Measurements from ENCODE around the gene SLC35F1. TPM values are rescaled to one million over a fixed set of nuclear protein-coding genes. Genes with fewer than 3 reads are reported as not detected.

The SLC35F1 gene
- total and polyA plus RNA-seq, 9 of the 15 experiments (the other 6 are each of a cell fraction or from before 2014, with no cell fraction given): 0.03 to 0.06 TPM; not detected in 7

DNA sequence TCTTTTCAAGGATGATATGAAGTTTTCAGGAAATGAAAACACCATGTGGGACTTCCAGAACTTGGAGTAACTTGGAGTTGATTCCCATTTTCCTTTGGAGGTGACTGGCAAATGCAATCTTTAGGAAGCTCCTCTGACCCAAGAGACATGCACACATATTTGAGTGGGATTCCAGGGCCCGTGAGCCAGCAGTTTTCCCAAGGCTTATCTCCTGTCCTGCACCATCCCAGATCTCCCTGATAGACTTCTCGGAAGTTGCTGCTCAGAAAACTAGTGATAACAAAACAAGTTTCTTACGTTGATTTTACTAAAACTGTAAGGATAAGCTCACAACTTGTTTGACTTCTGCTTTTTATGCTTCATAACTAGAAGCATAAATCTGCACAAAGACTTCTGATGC is 25.6 kb downstream of the SLC35F1 start:
- FAIRE-seq: no peak
- in situ Hi-C loops (cut with MboI): no loop called here
- CTCF ChIA-PET (ENCODE audit: low intra/inter-chr PET ratio): no interaction called here
- Histone ChIP-seq H4K20me1 (replicated peaks; ENCODE audit: control insufficient read depth, insufficient read depth, low read length) (no peaks in the 10 kb centered on the region), H3K79me2 (ENCODE audit: control insufficient read depth, insufficient read depth, low read length) (no peaks in the 10 kb centered on the region), H3K27ac (ENCODE audit: extremely low read depth, low read depth, low read length) (no peak overlapping the region), H3K9me1 (ENCODE audit: control insufficient read depth, insufficient read depth, low read length) (no peaks in the 10 kb centered on the region), H3K27me3 (ENCODE audit: control insufficient read depth in 2 of 2, insufficient read depth in 2 of 2, low read length in 2 of 2) (no peaks in the 10 kb centered on the region), H3K4me1 (replicated peaks in 1 of 2; ENCODE audit: control insufficient read depth in 2 of 2, insufficient read depth in 2 of 2, low read length in 2 of 2) (no peaks in the 10 kb centered on the region), H3K9ac (ENCODE audit: insufficient read depth in 1 of 2, low read depth in 2 of 2, low read length in 2 of 2) (no peak overlapping the region), H2AFZ (ENCODE audit: low read depth, low read length) (no peak overlapping the region), H3K4me2 (ENCODE audit: insufficient read depth, low read length) (no peak overlapping the region), H3K4me3 (no peak overlapping the region), H3K9me3 (replicated peaks; ENCODE audit: control insufficient read depth, insufficient read depth, low read depth, low read length) (no peaks in the 10 kb centered on the region), H3K36me3 (ENCODE audit: control insufficient read depth, insufficient read depth, low read length) (no peaks in the 10 kb centered on the region)
- POLR2A ChIA-PET: no interaction called here
- intact Hi-C loops (cut with micrococcal nuclease): no loop called here
- no TSS peak for BruUV-seq (replicated peaks)
- no peak for DNase-seq (ENCODE audit: extremely low read depth in 1 of 4, low spot score in 3 of 4)
- ATAC-seq: no peak
- WGBS (ENCODE audit: insufficient coverage, low coverage, missing lambda C conversion rate): 0% methylated on average over 3 of the region's 3 CpGs
- TF ChIP-seq, protein P1, sequence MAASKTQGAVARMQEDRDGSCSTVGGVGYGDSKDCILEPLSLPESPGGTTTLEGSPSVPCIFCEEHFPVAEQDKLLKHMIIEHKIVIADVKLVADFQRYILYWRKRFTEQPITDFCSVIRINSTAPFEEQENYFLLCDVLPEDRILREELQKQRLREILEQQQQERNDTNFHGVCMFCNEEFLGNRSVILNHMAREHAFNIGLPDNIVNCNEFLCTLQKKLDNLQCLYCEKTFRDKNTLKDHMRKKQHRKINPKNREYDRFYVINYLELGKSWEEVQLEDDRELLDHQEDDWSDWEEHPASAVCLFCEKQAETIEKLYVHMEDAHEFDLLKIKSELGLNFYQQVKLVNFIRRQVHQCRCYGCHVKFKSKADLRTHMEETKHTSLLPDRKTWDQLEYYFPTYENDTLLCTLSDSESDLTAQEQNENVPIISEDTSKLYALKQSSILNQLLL (CRISPR knock-in tag; IDR thresholded peaks at IDR 0.05; ENCODE audit: borderline replicate concordance): no peak
- TF ChIP-seq ILF3 (IDR thresholded peaks at IDR 0.05; ENCODE audit: borderline replicate concordance) (no peak), NONO (IDR thresholded peaks at IDR 0.05; ENCODE audit: low read depth in 2 of 2, low read length in 1 of 2) (no peak), ZNF668 (CRISPR knock-in tag; IDR thresholded peaks at IDR 0.05) (no peak), ZFX (CRISPR knock-in tag; IDR thresholded peaks at IDR 0.05) (no peak), MYC (IDR thresholded peaks at IDR 0.05; ENCODE audit: low read depth, low read length) (no peak), MYC (CRISPR knock-in tag; IDR thresholded peaks at IDR 0.05; ENCODE audit: borderline replicate concordance, low read depth) (no peak), SAP30 (IDR thresholded peaks at IDR 0.05; ENCODE audit: borderline replicate concordance, insufficient read depth, low read depth, low read length, poor library complexity, severe bottlenecking) (no peak), BCOR (IDR thresholded peaks at IDR 0.05) (no peak), FUS (optimal IDR thresholded peaks at IDR 0.05; ENCODE audit: low read depth, low read length) (no peak)
- TF ChIP-seq, protein P2, sequence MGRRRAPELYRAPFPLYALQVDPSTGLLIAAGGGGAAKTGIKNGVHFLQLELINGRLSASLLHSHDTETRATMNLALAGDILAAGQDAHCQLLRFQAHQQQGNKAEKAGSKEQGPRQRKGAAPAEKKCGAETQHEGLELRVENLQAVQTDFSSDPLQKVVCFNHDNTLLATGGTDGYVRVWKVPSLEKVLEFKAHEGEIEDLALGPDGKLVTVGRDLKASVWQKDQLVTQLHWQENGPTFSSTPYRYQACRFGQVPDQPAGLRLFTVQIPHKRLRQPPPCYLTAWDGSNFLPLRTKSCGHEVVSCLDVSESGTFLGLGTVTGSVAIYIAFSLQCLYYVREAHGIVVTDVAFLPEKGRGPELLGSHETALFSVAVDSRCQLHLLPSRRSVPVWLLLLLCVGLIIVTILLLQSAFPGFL (CRISPR knock-in tag; IDR thresholded peaks at IDR 0.05): no peak
- TF ChIP-seq, protein P3, sequence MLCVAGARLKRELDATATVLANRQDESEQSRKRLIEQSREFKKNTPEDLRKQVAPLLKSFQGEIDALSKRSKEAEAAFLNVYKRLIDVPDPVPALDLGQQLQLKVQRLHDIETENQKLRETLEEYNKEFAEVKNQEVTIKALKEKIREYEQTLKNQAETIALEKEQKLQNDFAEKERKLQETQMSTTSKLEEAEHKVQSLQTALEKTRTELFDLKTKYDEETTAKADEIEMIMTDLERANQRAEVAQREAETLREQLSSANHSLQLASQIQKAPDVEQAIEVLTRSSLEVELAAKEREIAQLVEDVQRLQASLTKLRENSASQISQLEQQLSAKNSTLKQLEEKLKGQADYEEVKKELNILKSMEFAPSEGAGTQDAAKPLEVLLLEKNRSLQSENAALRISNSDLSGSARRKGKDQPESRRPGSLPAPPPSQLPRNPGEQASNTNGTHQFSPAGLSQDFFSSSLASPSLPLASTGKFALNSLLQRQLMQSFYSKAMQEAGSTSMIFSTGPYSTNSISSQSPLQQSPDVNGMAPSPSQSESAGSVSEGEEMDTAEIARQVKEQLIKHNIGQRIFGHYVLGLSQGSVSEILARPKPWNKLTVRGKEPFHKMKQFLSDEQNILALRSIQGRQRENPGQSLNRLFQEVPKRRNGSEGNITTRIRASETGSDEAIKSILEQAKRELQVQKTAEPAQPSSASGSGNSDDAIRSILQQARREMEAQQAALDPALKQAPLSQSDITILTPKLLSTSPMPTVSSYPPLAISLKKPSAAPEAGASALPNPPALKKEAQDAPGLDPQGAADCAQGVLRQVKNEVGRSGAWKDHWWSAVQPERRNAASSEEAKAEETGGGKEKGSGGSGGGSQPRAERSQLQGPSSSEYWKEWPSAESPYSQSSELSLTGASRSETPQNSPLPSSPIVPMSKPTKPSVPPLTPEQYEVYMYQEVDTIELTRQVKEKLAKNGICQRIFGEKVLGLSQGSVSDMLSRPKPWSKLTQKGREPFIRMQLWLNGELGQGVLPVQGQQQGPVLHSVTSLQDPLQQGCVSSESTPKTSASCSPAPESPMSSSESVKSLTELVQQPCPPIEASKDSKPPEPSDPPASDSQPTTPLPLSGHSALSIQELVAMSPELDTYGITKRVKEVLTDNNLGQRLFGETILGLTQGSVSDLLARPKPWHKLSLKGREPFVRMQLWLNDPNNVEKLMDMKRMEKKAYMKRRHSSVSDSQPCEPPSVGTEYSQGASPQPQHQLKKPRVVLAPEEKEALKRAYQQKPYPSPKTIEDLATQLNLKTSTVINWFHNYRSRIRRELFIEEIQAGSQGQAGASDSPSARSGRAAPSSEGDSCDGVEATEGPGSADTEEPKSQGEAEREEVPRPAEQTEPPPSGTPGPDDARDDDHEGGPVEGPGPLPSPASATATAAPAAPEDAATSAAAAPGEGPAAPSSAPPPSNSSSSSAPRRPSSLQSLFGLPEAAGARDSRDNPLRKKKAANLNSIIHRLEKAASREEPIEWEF (CRISPR knock-in tag; IDR thresholded peaks at IDR 0.05): no peak
- TF ChIP-seq, protein P4, sequence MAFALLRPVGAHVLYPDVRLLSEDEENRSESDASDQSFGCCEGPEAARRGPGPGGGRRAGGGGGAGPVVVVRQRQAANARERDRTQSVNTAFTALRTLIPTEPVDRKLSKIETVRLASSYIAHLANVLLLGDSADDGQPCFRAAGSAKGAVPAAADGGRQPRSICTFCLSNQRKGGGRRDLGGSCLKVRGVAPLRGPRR (CRISPR knock-in tag; IDR thresholded peaks at IDR 0.05): no peak
